Kasumi-1 (cell line): Measurements from ENCODE around the gene PINLYP.

Source experiments
- DNase-seq, 2 experiments: peaks; one replicate each; lab custom pipeline; 2025; lab: John Stamatoyannopoulos, UW

Gene PINLYP

DNA sequence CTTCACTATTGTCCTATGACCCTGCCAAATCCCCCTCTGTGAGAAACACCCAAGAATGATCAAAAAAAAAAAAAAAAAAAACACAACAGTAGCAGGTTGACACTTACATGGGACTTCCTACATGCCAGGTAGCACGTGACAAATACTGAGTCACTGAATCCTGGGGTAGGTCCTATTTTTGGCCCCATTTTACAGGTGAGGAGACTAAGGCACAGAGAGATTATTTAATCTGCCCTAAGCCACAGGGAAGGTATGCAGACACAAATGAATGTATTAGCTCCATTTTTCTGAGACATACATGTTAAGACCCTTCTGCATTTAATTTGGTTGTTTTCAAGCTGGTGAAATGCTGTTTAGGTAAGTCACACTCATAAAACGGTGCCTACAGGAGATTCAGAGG lies 26.9 kb upstream of the PINLYP start:
- DNase-seq = no peak

DNA sequence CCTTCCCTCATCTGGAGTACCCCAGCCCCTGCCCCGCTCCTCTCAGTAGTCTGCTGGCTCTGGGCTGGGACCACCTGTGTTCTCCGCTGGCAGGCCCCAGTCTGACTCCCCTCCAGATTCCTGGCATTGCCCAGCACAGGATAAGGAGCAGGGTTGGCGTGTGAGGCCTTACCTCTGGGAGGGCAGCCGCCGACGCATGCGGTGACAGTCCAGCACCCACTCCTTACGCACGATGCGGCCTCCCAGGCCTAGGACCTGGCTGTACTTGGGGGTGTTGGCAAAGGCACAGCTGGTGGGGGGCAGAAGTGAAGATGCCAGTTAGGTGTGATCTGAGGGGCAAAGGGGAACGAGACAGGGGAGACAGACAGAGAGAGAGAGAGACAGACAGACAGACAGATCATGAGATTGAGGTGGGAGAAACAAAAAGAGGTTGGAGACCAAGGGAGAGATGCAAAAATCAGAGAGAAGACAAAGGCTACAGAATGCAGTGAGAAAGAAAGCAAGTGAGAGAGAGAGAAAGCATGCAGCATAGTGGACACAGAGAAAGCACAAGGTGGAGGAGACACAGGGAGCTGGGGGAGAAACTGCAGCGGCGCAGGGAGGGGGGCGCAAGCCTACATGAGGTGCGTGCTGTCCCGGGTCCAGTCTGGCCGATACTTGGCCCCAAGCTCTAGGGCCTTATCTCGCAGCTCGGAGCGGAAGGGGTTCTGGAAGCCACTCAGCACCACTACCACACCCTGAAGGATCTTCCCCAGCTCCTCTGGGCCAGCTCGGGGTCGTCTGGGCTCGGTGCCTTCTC lies 24.0 kb upstream of the PINLYP start:
- DNase-seq = no peak

DNA sequence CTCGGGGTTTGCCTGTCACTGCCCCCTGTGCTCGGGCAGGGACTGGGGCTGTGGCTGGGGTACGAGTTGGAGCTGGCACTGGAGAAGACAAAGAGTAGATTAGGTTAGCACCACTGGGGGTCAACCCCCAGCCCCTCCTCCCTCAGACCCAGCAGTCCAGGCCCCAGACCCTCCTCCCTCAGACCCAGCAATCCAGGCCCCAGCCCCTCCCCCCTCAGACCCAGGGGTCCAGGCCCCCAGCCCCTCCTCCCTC lies 23.5 kb upstream of the PINLYP start:
- DNase-seq = no peak

DNA sequence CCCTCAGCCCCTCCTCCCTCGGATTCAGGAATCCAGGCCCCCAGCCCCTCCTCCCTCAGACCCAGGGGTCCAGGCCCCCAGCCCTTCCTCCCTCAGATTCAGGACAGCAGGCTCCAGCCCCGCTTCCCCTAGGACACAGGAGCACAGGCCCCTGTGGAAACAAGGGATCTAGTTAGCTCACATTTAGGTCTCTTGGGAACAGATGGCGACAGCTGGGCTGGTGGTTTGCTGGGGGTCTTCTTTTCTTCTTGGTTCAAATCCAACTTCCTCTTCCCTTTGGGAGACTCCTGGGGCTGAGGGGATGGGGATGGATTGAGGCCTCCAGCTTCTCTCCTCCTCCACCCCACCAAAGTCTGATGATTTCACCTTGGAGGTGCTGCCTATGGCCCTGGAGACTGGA lies 23.0 kb upstream of the PINLYP start:
- no peak for DNase-seq

DNA sequence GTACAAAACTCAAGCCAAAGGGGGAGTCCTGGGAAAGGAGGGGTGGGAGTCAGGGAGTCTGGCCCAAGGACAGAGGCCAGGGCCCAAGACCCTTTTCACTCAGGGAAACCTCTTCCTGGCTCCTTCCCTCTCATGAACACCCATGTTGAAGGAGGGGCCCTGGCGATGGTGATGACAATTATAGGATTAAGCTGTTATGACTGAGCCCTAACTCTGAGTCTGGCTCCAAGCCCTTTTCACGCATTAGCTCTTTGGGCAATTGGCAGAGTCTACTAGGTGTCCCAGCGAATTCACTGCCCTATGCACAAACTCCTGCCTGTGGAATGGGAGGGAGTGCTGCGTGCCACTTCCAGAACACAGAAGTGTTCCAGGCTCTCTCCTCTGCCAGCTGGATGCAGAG lies 21.9 kb upstream of the PINLYP start:
- no peak for DNase-seq

DNA sequence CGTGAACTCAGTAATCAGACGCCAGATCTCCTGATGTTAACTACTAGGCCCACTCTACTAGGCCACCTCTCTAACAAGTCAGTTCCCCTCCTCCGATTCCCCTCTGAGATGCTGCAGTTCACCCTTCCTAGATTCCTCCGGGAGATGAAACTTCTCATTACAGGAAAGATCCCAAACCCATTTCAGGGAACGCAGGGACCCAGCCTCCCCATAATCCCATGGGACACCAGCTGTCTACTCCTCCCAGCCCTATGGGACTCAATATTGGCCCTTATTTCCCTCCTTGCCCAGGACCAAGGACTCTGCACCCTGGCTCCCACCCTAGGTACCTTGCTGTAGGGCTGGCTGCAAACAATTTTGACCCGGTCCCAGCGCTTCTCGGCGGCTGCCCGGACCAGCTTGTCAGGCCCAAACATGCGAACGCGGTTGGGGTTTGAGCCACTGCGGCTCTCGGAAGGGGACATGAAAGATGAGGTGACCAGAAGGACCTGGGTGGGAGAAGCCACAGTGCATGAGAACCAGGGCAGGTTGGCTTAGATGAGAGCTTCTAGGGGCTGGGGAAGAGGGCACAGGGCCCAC lies 21.2 kb upstream of the PINLYP start:
- DNase-seq = no peak

DNA sequence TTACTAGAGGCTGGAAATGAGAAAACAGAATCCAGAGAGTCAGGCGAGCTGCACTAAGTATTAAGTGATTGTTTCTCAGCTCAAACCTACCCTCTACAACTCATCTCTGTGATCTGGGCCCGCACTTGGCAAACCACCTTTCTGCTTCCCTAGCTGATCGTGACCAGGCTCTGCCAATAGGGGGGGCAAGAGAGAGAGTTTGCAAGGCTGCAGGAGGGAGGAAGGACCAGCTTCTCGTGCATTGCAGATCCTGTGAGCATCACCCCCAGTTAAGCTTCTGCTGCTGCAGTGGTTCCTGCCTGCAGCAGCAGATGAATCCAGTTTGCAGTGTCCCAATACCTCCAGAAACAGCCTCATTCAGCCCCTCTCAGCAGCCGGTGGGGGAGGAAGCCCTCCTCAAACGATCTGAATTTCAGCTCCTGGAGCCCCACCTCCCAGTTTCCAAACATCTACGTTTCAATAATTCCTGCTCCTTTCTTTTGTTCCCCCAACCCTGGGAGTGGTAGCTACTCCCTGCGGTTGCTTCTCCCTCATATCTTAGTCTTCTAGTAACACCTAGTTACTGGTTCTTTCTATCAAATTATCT lies 20.3 kb upstream of the PINLYP start:
- peak; percentile 90 to 94 for DNase-seq

DNA sequence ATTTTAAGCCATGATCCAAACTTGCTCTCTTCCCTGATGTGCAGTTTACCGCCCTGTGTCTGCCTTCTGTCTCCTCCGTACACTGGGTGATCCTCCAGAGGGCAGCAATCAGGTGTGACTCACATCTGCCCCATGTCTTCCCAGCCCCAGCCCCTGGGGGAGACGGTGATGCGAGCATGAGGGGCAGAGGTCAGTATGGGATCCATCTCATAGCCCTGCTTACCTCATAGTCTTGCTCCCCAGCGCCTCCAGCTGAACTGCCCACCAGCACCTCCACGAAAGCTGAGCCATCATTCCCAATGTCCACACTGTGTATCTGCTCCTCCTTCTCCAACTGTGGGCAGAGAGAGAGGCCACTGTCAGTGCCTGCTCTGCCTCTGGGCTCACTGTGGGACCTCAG lies 14.9 kb upstream of the PINLYP start:
- peak; percentile 25 to 30 for DNase-seq

DNA sequence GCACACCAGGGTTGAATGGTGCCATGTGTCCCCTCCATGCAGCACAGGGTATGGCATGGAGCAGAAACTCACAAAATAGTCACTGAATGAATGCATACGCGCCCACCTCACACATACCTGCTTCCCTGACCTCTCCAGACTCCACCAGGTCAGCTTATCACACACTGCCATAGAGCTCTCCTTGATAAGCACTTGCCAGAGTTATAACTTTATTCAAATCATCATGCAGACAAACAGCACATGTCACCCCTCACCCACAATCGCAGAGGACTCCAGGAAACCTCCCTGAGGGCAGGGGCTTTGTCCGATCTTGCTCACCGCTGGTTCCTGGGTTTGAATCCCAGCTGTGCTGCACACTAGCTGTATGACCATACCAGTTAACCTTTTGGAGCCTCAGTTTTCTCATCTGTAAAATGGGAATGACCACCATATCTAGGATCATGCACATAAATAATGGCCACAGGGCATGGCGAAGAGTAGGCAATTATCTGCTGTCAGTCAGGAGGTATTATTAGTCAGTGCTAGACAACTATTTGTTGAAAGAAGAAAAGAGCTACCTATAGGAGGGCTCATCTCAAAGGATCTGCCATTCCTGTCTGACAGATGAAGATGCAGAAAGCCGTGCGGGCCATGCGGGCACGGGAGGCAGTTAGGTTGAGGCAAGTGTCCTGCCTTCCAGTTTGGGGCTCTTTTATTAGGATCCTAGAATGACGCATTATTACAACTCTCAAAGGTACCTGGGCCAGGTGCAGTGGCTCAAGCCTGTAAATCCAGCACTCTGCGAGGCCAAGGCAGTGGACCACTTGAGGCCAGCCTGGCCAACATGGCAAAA lies 14.2 kb upstream of the PINLYP start:
- no peak for DNase-seq

DNA sequence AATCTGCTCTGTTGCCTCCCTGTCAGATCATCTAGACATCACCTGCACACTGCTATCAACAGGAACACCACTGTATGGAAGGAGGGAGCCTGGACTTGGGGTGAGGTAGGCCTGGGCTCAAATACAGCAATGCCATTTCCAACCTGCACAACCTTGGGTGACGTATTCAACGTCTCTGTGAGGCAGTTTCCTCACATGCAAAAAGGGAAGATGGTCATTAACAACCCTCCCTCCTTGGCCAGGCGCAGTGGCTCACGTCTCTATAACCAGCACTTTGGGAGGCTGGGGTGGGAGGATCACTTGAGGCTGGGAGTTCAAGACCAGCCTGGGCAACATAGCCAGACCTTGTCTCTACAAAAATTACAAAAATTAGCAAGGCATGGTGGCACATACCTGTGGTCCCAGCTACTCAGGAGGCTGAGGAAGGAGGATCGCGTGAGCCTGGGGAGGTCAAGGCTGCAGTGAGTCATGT lies 13.3 kb upstream of the PINLYP start:
- DNase-seq = peak in 1 of 2 experiments; percentile 32

DNA sequence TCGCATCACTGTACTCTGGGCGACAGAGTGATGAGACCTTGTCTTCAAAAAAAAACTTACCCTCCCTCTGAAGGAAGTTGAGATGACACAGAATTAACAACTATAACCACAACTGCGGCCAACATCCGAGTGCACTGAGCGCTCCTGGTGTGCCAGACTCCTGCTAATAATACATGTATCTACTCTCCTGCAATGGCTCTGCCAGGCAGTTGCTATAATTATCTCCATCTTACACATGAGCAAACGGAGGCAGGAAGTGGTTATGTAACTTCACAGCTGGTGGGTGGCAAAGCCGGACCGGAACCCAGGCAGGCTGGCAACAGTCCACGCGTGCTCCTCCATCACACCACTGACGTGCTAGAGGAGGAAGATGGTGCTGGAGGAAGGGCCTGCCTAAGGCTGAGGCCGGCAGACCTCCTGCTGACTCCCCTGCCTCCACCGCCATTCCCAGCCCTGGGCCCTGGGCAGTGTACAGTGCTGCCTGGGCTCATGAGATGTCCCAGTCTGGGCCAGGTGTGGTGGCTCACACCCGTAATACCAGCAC lies 12.8 kb upstream of the PINLYP start:
- peak; percentile 99 for DNase-seq

DNA sequence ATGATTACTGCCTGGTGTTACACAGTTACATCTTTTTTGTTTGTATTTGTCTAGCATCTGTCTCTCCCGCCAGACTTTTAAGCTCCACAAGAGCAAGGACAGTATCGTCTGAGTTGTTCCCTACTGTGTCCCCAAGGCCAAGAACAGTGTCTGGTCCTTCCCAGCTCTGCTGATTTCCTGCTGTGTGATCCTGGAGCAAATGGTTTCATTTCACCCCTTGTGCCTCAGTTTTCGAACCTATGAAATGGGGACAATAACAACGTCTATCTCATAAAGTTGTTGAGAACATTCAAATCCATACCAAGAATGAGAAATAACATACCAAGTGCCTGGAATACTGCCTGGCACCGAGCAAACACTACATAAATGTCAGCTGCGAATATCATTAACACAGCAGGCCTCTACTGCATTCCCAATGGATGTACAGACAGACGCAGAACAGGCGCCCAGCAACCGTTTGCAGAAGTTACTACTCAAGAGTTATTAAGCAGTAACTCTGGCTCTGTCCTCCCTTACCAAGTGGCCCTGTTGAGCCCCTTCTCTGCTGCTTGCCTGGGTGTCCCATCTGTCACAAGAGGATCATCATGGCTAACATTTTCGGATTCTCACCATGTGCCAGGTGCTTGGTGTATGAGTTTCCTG lies 11.7 kb upstream of the PINLYP start:
- peak; percentile 16 to 18 for DNase-seq

DNA sequence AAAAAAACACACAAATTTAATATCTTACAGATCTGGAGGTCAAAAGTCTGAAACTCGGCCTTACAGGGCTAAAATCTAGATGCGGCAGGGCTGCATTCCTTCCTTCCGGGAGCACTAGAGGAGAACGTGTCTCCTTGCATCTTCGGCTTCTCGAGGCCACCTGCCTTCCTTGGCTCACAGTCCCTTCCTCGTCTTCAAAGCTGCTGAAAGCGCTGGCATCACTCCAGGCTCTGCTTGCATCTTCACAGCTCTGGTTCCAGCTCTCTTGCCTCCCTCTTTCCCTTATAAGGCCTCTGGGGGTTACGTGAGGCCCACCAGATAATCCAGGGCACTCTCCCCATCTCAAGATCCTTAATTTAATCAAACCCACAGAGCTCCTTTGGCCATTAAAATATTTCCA lies 10.8 kb upstream of the PINLYP start:
- peak; percentile 20 to 21 for DNase-seq

DNA sequence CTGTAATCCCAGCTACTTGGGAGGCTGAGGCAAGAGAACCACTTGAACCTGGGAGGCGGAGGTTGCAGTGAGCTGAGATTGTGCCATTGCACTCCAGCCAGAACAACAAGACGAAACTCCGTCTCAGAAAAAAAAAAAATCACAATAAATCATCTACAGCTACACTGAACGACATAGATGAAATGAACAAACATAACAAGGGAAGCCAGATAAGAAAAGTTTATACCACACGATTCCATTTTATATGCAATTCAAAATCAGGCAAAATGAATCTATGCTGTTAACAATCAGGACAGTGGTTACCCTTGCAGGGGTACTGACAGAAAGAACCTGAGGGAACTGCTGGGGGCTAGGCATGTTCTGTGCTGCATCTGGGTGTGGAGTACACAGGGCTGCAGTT lies 5.9 kb upstream of the PINLYP start:
- DNase-seq = no peak

DNA sequence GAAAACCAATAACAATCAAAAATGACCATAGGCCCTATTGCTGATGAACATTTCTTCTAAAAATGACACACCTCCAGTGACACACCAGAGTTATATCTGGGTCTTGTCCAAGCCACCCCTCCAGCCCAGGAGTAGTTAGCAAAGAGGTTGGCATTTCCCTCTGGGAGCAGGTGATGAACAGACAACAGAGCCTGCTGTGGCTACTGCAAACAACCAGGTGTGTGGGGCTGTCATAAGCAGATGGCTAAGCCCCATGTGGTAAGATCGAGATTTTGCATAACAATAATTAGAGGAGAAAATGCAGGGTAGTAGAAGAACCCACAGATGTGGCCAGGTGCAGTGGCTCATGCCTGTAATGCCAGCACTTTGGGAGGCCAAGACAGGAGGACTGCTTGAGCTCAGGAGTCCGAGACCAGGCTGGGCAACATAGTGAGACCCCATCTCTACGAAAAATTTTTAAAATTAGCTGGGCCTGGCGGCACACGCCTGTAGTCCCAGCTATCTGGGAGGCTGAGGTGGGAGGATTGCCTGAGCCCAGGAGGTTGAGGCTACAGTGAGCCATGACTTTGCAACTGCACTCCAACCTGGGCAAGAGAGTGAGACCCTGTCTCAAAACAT lies 5.3 kb upstream of the PINLYP start:
- no peak for DNase-seq

DNA sequence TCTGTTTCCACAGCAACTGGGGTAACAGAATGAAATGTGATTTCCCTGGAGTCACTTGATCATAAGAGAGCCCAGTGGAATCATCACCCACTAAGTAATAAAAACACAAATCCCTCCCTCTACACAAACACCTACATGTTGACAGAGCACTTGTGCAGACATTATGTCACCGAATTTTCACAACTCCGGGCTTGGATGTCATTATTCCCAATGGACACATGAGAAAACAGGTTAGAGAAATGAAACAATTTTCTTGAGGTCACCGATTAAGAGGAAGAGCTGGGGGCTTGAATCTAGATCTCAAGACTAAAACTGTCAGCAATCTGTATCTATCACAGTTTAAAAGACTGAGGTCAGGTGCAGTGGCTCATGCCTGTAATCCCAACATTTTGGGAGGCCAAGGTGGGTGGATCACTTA lies 3.4 kb upstream of the PINLYP start:
- no peak for DNase-seq

DNA sequence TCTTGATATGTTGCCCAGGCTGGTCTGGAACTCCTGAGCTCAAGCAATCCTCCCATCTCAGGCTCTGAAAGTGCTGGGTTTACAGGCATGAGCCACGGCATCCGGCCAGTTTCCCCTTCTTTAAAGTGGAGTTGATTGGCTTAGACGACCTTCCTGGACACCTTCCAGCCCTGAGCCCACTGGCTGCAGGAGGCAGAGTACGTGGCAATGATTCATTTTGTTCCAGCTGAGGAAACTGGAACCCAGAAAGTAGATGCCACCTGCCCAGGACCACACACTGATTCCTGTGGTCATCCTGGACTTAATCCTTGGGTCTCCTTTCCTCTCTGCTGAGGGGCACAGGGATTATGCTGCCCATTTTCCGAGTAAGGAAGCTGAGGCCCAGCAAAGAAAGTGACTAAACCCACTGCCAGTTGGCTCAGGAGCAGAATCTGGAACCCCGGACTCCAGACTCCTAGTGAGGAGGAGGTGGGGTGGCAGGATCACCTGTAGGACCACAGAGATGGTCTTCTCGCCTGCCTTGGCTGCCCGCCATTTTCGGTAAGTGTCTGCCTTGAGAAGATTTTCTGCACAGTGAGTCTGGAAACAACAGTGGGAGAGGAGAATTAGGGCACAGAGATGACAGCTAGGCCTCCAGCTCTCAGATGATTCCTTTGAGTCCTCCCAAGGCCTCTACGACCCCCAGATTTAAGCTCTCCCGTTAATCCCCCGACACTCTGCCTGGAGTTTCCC lies 1.0 kb upstream of the PINLYP start:
- no peak for DNase-seq

DNA sequence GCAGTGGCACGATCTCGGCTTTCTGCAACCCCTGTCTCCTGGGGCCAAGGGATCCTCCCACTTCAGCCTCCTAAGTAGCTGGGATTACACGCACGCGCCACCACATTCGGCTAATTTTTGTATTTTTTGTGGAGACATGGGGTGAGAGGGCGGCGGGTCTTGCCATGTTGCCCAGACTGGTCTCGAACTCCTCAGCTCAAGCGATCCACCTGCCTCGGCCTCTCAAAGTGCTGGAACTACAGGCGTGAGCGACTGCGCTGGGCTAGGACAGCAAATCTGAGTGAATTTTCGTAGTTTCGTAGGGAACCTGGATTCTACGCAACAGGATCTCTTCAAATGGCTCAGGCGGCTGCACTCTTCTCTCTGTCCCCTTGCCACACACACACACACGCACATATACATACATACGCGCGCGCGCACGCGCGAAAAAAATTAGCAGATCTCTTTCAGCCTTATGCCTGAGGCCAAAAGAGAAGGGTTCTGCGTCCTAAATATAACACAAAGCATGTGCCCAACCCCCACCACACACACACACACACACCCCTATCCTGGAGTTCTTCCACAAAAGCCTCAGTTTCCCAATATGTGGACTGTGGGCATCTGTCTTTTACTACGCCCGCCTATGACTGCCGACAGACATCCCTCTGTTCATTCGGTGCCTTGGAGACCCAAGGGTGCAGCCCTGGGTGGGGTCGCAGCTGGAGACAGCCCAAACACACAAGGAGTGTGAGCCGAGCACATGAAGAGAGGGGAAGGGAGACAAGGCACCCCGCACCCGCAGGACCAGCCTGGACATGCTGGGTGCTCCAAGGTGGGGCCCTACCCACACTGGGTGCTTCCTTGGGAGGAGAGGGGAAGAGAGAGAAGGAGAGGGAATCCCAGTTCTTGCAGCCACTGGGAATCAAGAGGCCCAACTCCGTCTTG lies 616 bp downstream of the PINLYP start:
- DNase-seq = no peak

DNA sequence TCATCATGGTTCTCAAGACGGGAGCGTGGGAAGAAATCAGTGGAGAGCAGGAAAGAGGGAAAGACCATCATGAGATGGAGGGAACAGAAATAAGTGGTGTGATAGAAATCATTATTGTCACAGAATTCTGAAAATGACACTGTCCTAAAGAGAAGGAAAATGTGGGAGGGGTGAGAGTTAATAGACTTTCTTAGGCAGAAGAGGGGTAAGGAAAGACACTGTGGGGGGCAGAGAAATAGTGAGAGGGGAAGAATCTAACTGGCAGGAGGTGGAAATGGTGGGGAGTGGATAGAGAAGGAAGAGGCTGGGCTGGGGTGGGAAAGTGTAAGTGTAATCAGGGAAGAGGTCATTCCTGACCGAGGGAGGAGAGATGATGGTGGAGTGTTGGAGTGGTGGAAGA lies 3.2 kb downstream of the PINLYP start:
- DNase-seq = no peak

DNA sequence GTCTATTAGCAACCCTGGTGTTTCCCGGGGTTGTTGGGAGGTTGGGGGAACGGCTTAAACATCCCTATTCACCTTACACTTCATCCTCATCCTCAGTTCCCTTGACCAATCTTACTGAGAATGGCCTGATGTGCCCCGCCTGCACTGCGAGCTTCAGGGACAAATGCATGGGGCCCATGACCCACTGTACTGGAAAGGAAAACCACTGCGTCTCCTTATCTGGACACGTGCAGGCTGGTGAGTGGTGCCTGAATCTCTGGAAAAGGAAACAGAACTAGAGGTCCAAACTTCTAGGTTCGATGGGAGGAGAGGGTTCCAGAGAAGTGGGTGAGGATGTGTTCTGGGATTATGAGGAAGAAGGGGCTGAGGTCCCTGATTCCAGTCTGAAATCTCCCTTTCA lies 5.9 kb downstream of the PINLYP start:
- DNase-seq = no peak
